GM21360 (cell line): Measurements from ENCODE around the gene LRRC40.

ENCODE experiments used
- ATAC-seq: cut with Tn5 transposase; IDR thresholded peaks from one replicate; pipeline ENCODE4 v1.9.1; 2021; ENCODE audit warnings: mild to moderate bottlenecking, moderate library complexity; ENCODE audit not compliant: unreplicated experiment

Gene LRRC40

DNA sequence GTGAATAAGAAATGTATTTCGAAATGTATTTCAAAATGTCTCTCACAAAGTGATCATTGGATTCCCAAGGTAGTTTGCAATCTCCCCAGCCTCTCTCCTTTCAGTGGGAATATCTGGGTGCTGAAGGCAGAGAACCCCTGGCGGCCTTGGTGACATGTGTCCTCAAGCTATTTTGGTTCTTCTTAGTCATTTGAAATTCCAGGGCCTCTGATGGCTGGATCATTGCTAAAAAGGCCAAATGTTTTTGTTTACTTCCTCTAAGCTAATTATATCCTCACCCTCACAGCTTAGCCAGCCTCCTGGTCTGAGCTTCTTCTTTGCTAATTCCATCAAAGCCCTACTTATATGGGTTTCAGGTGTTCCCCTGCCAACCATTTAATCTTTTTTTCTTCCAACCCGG is 71.2 kb downstream of the LRRC40 start:
- no peak for ATAC-seq

DNA sequence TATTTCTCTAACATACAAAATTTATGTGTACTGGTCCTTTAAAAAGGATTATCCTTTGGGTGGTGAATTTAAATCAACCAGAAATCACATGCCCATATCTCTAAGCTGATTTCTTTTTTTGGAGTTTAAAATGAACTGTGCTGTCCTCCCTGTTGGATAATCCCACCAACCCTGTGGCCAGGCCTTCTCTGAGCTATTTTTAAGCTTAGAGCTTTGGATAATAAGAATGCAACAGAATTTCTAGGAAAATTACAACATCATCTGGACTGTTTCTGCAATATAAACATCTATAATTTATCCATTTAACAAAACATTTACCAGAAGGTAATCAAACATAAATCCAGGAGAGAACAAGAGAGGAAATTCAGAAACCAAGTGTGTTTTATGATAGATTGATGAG is 88.3 kb downstream of the LRRC40 start:
- no peak for ATAC-seq

DNA sequence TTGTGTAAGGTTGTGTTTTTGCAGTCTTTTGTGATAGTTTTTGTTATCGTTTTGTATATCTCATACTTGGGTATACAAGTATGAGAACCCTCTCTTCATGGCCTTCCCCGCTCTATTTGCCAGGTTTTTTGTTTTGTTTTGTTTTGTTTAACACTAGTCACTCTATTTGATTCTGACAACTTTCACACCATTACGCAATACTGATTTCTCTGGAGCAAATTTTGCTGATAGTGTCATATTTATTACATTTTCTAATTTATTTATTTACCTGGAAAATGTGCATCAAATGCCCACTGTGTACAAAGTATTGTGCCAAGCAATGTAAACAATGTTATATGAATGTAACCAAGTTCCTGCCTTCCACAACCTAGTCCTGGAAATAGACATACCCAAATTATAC is 90.1 kb downstream of the LRRC40 start:
- no peak for ATAC-seq

DNA sequence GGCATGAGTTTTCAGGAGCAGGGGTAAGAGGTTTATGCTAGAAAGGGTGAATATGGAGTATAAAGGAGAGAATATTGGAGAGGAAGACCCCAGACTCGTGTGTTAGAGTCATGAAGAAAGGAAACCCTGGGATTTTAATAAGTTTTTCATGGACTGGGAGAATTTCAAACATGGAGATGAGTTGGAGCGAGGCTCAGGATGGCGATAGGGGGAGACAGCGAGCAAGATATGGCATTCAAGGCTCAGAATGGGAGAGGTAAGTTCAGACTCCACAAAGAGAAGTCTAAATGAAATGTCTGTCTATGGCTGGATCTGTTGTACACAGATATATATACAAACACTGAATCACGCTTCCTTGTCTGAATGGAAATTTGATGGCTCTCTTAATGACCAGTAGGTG is 92.5 kb downstream of the LRRC40 start:
- no peak for ATAC-seq

DNA sequence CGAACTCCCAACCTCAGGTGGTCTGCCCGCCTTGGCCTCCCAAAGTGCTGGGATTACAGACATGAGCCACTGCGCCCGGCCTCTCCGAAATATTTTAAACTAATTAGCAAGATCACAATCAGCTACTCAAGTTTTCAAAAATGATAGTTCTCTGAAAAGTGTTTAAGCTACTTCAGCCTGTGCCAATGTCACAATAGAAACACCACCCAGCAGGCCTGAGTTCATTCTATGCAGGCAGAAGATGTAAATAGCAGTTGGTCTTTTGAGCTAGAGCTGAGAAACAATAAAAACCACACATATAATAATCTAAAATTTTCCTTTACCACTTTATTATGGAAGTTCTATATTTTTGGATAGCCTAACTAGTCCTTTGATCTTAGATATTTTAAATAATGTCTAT is 96.1 kb downstream of the LRRC40 start:
- no peak for ATAC-seq

DNA sequence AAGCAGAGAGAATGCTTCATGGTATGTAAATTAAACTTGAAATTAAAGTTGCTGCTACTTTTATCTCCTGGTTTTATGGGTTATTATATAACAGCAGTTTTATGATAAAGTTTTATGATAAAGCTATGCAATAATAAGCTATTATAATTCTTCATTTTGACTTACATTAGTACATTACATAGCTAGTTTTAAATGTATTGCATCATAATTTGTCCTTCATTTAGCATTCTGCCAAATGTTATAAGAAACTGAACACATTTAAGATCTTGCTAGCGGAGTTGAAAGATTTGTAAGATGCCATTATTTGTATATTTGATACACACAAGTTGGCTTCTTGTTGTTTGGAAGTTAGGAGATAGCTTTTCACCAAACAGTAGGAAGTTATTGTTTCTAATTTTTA is 101.6 kb downstream of the LRRC40 start:
- no peak for ATAC-seq

DNA sequence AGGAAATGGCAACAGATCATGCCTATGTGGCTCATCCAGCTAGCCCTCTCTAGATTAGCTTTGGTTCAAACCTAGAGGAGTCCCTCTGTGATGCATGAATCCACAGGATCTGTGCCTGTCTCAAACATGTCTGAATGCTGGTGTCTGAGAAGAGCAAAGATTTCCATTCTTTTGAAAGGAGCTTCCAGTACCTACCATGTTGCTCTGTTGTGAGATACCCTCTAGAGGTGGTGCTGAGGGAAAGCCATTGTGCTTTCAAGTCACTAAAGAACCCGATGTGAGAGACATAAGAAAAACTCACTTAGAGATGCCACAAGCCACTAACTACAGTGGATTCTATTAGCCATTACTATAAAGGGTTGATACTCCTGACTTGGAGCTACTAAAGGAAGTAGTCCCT is 103.6 kb downstream of the LRRC40 start:
- no peak for ATAC-seq

DNA sequence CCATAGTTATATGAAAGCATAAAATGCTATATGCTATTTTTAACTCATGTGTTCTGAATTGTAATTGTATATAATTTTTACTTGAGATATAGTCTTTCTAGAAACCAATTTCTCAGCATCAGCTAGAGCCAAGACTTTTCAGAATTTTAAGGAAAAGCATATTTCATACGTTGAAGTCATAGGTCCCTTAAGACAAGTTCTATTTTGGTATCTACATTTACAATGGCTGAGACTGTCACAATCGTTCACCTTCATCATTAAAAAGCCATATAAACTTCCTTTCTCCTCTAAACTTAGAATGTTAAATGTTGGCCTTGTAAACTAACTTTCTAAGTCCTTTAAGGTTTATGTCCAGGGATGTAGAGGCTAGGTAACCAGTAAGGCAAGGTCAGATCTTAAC is 104.1 kb downstream of the LRRC40 start:
- no peak for ATAC-seq
